Loucy (cell line): ENCODE measurements around the gene MMP17.

ENCODE experiments used
- EZH2phosphoT487 ChIP-seq: fragments of 200-600 bp; IDR thresholded peaks from 2 replicates; pipeline ENCODE4 v1.6.1; 2018; ENCODE audit warnings: antibody characterized with exemption, mild to moderate bottlenecking, moderate library complexity, borderline replicate concordance
- TF ChIP-seq, protein P1 (sequence below): fragments of 200-600 bp; sonication (generic); conservative IDR thresholded peaks from 2 replicates; pipeline ENCODE4 v1.5.1; 2014; ENCODE audit warnings: mild to moderate bottlenecking, antibody characterized with exemption, low read length

DNA sequence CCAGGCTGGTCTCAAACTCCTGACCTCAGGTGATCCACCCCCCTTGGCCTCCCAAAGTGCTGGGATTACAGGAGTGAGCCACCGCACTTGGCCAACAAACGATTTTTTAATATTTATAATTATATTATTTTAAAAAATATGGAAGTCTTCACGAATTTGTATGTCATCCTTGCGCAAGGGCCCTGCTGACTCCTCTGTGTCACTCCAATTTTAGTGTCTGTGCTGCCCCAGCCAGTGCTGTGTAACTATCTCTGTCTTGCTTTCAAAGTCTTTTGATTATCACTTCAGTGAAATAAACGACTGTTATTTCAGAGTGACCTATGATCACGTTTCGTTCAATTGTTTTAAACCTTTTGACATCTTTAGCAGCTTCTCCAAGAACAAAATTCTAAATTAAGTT lies 13.1 kb upstream of the MMP17 start:
- TF ChIP-seq, protein P1, sequence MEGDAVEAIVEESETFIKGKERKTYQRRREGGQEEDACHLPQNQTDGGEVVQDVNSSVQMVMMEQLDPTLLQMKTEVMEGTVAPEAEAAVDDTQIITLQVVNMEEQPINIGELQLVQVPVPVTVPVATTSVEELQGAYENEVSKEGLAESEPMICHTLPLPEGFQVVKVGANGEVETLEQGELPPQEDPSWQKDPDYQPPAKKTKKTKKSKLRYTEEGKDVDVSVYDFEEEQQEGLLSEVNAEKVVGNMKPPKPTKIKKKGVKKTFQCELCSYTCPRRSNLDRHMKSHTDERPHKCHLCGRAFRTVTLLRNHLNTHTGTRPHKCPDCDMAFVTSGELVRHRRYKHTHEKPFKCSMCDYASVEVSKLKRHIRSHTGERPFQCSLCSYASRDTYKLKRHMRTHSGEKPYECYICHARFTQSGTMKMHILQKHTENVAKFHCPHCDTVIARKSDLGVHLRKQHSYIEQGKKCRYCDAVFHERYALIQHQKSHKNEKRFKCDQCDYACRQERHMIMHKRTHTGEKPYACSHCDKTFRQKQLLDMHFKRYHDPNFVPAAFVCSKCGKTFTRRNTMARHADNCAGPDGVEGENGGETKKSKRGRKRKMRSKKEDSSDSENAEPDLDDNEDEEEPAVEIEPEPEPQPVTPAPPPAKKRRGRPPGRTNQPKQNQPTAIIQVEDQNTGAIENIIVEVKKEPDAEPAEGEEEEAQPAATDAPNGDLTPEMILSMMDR, result no peak
- TF ChIP-seq EZH2phosphoT487, result no peak
